Glutamatergic neuron (in vitro differentiated cells): Measurements from ENCODE around the gene MPV17L. TPM values are rescaled to one million over a fixed set of nuclear protein-coding genes. Genes with fewer than 3 reads are reported as not detected.
"Not testable (repeated sequence)": the region's sequence is repeated elsewhere in the genome, so short reads cannot be mapped to it uniquely, and the experiment has no call there.

ENCODE experiments used
- DNase-seq: peaks from one replicate; pipeline ENCODE4 v3.0.0; 2022
- H3K27ac Mint-ChIP-seq: one replicate; pipeline ENCODE4 v1.8.0; 2020; ENCODE audit warnings: mild to moderate bottlenecking, mixed read lengths, inconsistent platforms; ENCODE audit not compliant: unreplicated experiment
- H3K27me3 Mint-ChIP-seq: one replicate; pipeline ENCODE4 v1.8.0; 2020; ENCODE audit warnings: mild to moderate bottlenecking, moderate library complexity, mixed read lengths, inconsistent platforms; ENCODE audit not compliant: unreplicated experiment
- H3K36me3 Mint-ChIP-seq: one replicate; pipeline ENCODE4 v1.8.0; 2020; ENCODE audit warnings: mild to moderate bottlenecking, mixed read lengths, inconsistent platforms; ENCODE audit not compliant: unreplicated experiment
- H3K4me1 Mint-ChIP-seq: one replicate; pipeline ENCODE4 v1.8.0; 2020; ENCODE audit warnings: mild to moderate bottlenecking, low read depth, mixed read lengths, inconsistent platforms; ENCODE audit not compliant: unreplicated experiment
- H3K4me3 Mint-ChIP-seq: one replicate; pipeline ENCODE4 v1.8.0; 2020; ENCODE audit warnings: mild to moderate bottlenecking, mixed read lengths, inconsistent platforms; ENCODE audit not compliant: unreplicated experiment
- H3K9me3 Mint-ChIP-seq: one replicate; pipeline ENCODE4 v1.8.0; 2020; ENCODE audit warnings: mild to moderate bottlenecking, moderate library complexity, mixed read lengths, inconsistent platforms; ENCODE audit not compliant: unreplicated experiment
- total RNA-seq: library from RNA; stranded (reverse); fragmentation: NEBNext Ultra II Directional; extraction: Animal tissue kit (Norgen Biotek cat#: 25700); gene quantifications from one replicate; pipeline ENCODE4 v1.2.1, GENCODE V29; 2021; ENCODE audit not compliant: unreplicated experiment
- TF ChIP-seq, protein P1 (sequence below): fragments of 200-600 bp; sonication (generic); IDR thresholded peaks from one replicate; pipeline ENCODE4 v1.5.0; 2021; ENCODE audit not compliant: partially characterized antibody, unreplicated experiment

The MPV17L gene
- total RNA-seq, 1 donor from 2014 or later, result 0.34 TPM

DNA sequence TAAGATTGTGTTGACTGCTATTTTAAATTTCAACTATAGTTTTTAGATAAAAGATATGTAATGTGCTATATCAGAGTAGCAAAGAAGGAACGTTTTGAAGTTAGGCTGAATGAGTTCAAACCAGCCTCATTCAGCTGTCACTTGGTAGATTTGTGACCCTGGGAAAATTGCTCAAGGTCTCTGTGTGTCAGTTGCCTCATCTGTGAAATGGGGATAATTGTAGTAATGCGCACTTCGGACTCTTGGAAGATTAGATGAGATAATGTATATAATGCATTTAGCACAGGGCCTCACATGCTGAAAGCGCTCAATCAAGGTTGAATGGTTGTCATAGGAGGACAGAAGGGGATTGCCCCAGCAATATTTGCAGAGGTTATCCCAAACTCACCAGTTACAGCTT, 43.5 kb downstream of the MPV17L start:
- H3K27ac Mint-ChIP-seq, result no peak overlapping the region
- peaks cover 2% of the 10 kb centered on the region for H3K4me1 Mint-ChIP-seq
- DNase-seq, result no peak
- no peaks in the 10 kb centered on the region for H3K36me3 Mint-ChIP-seq
- TF ChIP-seq, protein P1, sequence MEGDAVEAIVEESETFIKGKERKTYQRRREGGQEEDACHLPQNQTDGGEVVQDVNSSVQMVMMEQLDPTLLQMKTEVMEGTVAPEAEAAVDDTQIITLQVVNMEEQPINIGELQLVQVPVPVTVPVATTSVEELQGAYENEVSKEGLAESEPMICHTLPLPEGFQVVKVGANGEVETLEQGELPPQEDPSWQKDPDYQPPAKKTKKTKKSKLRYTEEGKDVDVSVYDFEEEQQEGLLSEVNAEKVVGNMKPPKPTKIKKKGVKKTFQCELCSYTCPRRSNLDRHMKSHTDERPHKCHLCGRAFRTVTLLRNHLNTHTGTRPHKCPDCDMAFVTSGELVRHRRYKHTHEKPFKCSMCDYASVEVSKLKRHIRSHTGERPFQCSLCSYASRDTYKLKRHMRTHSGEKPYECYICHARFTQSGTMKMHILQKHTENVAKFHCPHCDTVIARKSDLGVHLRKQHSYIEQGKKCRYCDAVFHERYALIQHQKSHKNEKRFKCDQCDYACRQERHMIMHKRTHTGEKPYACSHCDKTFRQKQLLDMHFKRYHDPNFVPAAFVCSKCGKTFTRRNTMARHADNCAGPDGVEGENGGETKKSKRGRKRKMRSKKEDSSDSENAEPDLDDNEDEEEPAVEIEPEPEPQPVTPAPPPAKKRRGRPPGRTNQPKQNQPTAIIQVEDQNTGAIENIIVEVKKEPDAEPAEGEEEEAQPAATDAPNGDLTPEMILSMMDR, result no peak
- no peak overlapping the region for H3K4me3 Mint-ChIP-seq
- peaks cover 5% of the 10 kb centered on the region for H3K27me3 Mint-ChIP-seq
- H3K9me3 Mint-ChIP-seq, result peaks cover 2% of the 10 kb centered on the region

DNA sequence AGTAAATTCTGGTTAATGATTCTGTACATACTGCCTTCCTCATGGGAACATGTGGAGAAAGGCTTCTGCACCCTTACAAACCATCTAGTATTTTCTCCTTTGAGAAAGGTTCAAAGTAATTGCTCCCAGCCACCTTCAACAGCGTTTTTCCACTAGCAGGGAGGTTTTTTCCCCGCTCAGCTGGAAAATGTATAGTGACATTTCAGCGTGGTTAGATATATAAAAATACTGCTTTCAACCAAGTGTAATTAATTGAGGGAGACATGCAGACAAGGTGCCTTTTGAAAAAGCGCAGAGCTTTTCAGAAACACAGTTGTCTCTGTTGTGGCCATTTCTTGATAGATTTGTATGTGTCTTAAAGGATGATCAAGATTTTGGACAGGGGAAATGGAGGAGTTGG, 44.0 kb downstream of the MPV17L start:
- Mint-ChIP-seq H3K27me3 (peaks cover 2% of the 10 kb centered on the region), H3K9me3 (peaks cover 2% of the 10 kb centered on the region), H3K4me1 (peaks cover 2% of the 10 kb centered on the region), H3K36me3 (no peaks in the 10 kb centered on the region), H3K27ac (no peak overlapping the region), H3K4me3 (no peak overlapping the region)
- TF ChIP-seq, protein P1, result no peak
- DNase-seq, result no peak

DNA sequence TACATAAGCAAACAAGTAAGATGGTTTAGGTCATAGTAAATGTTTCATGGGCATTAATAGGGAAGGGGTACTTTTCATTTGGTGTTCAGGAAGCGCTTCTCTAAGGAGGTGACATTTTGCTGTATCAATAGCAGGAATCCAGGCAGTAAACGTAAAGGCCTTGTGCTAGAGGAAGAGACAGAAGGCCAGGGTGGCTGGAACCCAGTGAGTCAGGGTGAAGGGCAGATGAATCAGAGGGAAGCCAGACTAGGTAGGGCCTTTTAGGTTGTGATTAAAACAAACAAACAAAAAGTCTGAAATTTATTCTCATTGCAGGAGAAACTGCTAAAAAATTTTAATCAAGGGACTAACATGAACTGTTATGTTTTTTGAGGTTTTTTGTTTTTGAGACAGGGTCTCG, 45.3 kb downstream of the MPV17L start:
- Mint-ChIP-seq H3K4me3 (no peak overlapping the region), H3K36me3 (no peaks in the 10 kb centered on the region), H3K9me3 (peaks cover 7% of the 10 kb centered on the region), H3K4me1 (peaks cover 2% of the 10 kb centered on the region), H3K27ac (no peak overlapping the region), H3K27me3 (peaks cover 2% of the 10 kb centered on the region)
- DNase-seq, result no peak
- TF ChIP-seq, protein P1, result no peak

DNA sequence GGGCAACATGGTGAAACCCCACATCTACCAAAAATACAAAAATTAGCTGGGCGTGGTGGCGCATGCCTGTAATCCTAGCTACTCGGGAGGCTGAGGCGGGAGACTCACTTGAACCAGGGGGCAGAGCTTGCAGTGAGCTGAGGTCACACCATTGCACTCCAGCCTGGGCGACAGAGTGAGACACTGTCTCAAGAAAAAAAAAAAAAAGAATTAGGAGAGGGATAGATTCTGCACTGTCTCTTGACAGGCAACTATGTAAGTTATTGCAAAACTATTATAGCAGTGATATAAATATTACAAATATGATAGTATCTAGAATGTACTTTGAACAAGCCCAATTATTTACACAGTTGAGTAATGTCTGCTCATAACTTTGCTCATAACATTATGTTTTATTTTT, 46.6 kb downstream of the MPV17L start:
- H3K9me3 Mint-ChIP-seq, H3K4me1 Mint-ChIP-seq, DNase-seq, H3K36me3 Mint-ChIP-seq, H3K27ac Mint-ChIP-seq, H3K27me3 Mint-ChIP-seq, H3K4me3 Mint-ChIP-seq: not testable (repeated sequence)

DNA sequence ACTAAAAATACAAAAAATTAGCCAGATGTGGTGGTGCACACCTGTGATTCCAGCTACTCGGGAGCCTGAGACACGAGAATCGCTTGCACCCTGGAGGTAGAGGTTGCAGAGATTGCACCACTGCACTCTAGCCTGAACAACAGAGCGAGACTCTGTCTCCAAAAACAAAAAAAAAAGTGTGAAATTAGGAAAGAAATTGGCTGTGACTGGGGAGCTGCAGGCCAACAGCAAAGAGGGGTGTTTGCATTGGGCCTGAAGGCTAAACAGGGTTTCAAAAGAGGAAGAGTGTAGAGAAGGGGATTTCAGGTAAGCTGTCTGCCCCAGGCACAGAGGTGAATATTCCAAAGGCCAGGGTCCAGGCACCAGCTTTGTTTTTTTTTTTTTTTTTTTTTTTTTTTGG, 48.2 kb downstream of the MPV17L start:
- Mint-ChIP-seq H3K4me3 (no peak overlapping the region), H3K36me3 (peaks cover 5% of the 10 kb centered on the region), H3K27me3 (no peaks in the 10 kb centered on the region), H3K4me1 (peaks cover 2% of the 10 kb centered on the region), H3K9me3 (peaks cover 7% of the 10 kb centered on the region), H3K27ac (no peak overlapping the region)
- TF ChIP-seq, protein P1, result no peak
- no peak for DNase-seq

DNA sequence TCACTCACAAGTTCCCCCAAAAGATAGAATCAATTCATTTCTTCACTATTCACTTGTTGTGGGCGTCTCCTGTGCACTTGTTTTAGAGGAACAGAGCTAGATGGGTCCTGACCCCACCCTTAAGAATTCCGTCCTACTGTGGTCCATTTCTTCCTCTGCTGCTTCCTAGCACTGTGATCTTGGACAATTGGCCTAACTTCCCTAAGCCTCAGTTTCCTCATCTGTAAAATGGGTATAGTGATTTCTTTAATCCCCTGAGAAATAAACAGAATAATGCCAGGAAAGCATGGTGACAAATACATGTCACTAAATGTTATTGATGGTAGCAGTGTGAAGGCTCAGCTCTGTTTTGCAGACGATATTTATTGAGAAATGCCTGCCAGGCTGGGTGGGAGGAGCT, 48.7 kb downstream of the MPV17L start:
- DNase-seq, result no peak
- H3K9me3 Mint-ChIP-seq, result peaks cover 7% of the 10 kb centered on the region
- no peak overlapping the region for H3K27ac Mint-ChIP-seq
- H3K36me3 Mint-ChIP-seq, result peaks cover 5% of the 10 kb centered on the region
- H3K4me3 Mint-ChIP-seq, result no peak overlapping the region
- peaks cover 2% of the 10 kb centered on the region for H3K4me1 Mint-ChIP-seq
- TF ChIP-seq, protein P1, result no peak
- H3K27me3 Mint-ChIP-seq, result no peaks in the 10 kb centered on the region
